Measurements from ENCODE around the gene TBCD.

The TBCD gene

DNA sequence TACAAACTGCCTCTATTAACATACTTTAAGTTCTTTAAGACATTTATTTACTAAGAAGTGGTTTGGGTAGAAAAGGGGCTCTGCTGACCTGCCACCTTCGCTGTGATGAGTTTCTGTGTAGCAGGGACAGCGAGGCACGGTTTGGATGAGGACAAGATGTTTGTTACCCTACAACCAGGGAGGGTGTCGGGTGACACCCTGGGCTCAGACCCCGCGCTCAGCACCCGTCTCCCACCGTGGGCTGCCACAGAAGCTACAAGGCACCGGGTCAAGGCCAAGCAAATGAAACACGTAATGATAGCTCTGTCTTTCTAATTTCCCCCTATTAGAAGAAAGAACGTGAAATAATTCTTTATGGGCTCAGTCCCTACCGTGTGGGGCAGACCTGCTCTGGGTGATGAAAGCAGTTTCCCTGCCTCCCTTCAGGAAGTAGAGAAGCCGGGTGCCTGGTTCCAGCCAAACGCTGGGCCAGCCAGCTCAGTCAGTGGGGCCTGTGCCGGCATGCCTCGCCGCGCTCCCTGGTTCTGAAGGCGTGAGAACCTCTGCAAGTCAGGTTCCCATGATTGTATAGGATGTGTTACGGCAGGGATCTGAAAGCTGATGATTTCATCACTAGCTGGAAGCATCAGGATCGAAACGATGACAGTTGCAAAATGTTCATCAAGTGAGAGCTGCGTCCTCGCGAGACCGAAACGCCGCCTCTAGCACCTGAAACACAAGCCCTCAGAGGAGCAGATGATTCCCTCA lies 84.1 kb downstream of the TBCD start:
- no peak for DNase-seq

DNA sequence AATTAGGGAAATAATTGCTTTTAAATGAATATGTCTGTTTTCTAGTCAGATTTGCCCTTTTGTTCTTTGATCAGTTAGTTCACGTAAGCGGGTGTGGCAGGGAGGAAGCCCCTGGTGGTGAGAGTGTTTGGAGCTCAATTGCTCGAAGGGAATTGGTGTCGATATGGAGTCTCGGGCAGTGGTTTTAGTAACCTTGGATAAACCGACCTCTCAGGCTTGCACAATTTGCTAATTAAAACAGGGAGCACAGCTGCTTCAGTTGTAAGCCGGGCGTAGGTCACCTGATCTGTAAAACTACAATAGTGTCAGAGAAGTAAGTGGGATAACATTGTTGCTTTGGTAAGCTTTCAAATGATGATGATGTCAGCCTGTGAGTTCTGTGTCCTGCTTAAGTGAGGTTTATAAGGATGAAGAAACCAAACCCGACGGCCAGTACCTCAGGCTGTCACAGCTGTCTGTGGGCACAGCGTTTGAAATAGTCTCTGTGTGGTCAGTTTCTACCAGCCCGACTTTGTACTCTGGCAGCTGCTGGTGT lies 85.0 kb downstream of the TBCD start:
- DNase-seq = no peak

DNA sequence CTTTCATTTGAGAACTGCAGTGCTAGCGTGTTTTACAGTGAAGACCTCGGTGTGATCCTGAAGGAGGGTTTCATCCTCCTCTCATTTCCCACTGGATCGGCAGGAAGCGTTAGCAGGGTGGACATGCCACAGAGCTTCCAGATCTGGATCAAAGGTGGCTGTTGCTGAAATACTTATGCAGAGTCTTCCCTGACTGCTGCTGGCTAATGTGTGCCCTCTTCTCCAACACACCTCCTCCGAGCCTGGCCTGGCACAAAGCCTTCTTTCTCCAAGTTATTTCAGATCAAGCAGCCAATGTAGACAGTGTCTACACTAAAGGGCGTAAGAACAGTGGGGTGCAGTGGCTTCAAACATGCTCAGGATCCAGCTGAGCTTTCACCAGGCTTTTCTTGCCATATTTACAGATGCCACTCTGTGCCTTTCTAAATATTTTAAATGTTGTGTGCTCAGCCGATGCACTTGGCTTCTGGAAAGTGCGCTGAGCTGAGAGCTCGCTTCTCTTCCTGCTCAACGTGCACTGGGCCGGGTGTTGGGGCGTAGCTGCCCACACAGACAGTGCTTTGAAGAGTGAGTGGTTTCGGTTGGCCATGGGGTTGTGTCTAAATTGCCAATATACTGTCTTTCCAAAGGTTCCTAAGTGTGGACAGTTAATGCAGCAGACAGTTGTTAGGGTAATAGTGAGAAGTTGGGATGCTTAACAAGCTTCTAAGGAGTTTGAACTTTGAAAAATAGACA lies 85.9 kb downstream of the TBCD start:
- no peak for DNase-seq

DNA sequence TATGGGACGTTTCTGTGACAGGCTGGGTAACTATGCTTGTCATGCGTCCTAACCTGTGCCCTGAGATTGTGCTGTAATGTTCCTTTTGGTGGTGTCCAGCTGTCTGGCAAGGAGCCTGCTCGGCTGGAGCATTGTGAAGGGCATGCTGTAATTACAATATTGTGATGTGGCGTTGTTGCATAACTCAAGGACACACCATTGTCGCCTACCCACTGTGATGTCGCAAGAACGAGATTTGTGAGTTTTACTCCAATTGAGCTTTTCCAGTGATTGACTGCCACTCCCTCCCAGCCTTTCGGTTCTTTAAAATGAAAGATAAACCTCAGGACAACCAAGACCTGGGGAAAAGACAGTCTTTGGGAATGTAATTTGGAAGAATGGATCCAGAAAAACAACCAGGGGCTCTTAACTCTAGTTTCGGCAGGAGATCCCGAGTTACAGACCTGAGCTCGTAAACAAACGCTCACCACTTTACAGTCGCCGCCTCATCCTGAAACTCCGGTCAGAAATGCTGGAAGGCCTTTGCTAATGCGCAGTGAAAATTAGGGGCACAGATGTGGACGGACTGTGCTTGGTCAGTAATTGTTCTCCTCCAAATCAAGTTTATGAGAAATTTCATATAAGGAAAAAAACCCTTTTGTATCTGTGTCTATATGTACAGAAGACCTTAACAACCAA lies 86.7 kb downstream of the TBCD start:
- no peak for DNase-seq

DNA sequence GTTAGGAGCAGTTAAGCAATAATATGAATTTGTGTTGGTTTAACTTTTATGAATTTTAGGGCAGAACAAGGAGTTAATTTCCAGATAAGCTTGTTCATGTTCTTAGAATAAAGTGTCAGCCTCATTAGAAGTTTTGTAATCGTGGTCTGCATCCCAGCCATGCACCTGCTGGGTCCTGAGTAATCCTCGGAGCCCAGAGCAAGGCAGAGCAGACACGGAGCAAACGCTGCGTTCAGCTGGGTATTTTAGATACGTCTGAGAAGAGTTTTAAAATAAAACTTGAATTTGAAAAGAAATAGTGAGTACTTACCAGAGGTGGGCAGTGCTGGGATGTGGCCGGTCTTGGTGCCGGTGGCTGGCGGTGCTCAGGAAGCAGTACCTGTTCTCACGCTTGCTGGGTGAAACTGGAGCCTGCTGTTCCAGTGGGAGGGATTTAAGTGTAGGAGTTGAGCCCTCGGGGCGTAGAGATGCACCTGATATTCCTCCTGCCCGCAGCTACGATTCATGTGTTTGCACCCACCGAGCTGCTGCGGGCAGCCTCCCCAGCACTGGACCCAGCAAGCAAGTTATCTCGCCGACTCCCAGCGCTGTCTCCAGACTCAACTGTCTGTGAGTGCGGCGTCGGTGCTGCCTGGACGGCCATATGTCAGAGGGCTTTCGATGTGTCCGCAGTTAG lies 87.9 kb downstream of the TBCD start, which contains the start of gene ZNF750:
Gene ZNF750, minus strand, starts transcription at position 406 of the 676 bp plus-strand sequence. CDS start 7,568 bp downstream, outside the sequence.
- DNase-seq = no peak

DNA sequence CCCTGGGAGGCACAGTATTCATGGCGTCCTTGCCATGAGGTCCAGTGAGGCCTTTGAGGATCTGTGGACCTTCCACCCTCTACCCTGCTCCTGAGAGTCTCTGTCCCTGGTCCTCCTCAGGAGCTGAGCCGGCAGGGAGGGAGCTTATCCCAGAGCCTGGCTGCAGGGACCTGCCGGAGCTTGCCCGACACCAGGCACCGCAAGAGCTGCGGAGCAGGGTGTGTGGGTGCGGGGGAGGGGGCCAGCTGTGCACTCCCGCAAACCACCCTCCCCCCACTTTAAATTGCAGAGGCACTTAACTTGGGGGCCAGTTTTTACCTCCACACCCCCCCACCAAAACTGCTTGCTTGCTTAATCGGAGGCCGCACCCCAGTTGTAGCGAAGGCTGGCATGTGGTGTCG lies 88.6 kb downstream of the TBCD start:
- DNase-seq = no peak

DNA sequence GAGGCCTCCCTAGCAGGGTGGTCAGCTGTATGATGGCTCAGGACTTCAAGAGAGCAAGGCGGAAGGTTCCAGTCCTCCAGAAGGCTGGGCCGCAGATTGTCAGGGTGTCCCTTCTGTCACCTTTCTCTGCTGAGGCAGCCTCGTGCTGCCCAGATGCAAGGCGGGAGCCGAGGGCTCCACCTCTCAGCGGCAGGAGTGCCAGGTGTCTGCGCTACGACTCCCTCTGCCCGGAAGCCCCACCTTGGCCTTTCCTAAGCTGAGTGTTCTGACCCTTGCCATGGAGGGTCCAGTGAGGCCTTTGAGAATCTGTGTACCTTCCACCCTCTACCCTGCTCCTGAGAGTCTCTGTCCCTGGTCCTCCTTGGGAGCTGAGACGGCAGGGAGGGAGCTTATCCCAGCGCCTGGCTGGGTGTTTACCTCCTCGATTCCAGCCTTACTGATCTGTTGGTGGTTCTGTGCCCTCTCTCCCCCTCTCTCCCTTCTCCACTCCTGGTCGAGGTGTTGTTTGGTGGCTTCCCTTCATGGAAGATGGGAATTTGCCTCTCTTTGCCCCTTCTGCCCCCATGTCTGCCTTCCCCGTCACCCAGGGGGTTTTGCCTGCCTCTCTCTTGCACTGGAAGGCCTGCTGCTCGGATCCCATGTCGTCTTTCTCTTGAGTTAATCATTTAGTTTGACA lies 90.2 kb downstream of the TBCD start:
- DNase-seq = no peak

DNA sequence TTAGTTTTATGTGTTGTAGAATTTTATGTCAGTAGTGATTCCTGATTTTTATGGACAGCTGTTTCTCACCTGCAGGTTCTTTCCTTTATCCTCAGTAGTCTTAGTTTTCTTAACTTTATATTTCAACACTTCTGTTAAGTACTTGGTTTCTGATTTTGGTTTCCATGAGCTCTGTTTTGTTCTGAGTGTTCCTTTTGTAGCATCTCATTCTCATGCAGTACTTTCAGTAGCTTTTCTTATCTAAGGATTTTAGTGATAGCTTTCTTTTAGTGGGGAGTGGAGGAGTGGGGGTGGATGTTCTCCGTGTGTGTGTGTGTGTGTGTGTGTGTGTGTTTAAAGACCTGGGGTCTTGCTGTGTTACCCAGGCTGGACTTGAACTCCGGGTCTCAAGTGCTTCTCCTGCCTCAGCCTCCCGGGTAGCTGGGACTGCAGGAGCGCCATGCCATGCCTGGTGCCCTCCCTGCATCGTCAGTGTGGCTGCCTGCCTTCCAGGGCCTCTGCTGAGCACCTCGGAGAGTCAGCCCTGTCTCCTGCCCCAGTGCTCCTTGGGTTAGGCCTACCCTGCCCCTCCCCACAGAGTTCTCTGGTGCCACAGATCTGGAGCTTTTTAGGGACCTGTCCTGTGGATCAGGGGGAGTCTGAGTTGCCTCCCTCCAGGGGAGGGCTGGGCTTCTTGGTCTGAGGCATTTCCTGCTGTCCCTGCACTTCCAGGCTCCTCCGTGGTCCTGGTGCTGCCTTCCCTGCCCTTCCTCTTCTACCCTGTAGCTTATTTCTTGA lies 92.2 kb downstream of the TBCD start:
- no peak for DNase-seq

DNA sequence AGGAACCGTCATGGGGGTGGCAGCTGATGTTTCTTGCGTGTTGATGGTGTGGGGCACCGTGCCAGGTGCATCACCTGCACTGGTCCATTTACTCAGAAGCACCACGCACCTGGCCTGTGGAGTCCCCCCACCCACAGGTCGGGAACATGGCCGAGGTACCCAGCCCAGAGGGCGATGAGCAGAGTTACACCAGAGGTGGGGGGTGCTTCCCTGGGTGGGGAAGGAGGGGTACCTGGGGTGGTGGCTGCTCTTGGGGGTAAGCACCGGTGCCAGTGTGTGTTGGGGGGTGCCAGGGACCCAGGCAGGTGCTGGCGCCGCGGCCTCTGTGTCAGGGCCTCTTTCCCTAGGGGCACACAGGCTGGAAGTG lies 92.9 kb downstream of the TBCD start:
- DNase-seq = no peak

DNA sequence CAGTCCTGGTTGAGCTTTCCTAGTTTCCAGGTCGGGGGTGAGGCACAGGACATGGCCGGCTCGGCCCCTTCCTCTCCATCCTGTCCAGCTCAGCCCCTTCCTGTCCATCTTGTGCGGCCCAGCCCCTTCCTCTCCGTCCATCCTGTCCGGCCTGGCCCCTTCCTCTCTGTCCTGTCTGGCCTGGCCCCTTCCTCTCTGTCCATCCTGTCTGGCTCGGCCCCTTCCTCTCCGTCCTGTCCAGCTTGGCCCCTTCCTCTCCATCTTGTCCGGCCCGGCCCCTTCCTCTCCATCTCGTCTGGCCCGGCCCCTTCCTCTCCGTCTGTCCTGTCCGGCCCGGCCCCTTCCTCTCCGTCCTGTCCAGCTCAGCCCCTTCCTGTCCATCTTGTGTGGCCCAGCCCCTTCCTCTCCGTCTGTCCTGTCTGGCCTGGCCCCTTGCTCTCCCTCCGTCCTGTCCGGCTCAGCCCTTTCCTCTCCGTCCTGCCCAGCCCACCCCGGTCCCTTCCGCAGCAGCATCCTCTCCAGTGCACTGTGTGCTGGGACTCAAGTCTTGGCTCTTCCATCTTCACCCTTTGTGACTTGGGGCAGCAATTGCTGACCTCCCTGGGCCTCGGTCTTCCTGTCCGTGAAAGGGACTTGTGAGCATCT lies 93.4 kb downstream of the TBCD start:
- DNase-seq = no peak

DNA sequence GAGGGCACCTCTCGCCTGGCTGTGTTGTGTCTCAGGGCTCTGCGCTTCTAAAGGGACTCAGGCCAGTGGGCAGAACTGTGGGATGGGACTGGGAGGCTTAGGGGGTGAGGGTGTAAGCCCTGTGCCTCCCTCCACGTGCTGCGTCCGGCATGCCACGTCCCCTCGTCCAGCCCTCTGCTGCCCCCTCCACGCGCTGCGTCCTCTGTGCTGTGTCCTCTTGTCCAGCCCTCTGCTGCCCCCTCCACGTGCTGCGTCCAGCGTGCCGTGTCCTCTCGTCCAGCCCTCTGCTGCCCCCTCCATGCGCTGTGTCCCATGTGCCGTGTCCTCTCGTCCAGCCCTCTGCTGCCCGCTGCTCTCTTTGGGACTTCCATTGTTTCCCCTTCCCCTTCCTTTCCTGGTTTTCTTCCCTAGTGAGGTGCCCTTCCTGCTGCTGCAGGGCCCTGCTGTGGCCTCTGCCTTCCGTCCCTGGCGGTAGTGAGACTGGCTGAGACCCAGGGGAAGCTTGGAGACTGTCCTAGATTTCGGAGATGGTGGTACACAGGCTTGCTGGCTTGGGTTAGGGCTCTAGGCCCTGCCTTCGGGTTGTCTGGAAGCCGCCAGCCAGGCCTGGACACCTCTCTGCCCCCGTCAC lies 94.3 kb downstream of the TBCD start:
- no peak for DNase-seq

DNA sequence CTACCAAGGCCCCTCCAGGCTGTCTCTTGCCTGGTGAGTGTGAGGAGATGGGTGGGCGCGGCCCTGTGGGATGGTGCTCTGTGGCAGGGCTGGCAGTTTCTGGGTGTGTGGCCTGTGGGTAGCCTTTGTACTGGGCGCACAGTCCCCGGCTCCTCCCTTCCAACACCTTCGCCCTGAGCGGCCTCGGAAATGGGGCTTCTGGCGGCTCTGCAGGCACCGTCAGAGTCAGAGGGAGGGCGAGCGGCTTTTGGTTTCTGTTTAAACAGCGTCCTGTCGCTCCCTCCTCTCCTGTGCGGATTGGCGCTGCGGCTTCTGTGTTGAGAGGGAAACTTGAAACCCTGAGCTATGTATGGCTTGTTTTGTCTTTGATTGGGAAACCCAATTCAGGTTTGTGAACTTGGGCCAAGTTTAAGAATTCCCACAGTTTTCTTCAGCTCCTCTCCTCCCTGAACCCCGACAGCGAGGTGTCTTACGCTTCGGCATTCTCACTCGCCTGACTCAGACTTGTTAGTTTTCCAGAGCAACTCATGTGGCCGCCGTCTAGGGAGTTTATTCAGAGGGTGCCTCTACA lies 96.2 kb downstream of the TBCD start:
- DNase-seq = peak; percentile 28

DNA sequence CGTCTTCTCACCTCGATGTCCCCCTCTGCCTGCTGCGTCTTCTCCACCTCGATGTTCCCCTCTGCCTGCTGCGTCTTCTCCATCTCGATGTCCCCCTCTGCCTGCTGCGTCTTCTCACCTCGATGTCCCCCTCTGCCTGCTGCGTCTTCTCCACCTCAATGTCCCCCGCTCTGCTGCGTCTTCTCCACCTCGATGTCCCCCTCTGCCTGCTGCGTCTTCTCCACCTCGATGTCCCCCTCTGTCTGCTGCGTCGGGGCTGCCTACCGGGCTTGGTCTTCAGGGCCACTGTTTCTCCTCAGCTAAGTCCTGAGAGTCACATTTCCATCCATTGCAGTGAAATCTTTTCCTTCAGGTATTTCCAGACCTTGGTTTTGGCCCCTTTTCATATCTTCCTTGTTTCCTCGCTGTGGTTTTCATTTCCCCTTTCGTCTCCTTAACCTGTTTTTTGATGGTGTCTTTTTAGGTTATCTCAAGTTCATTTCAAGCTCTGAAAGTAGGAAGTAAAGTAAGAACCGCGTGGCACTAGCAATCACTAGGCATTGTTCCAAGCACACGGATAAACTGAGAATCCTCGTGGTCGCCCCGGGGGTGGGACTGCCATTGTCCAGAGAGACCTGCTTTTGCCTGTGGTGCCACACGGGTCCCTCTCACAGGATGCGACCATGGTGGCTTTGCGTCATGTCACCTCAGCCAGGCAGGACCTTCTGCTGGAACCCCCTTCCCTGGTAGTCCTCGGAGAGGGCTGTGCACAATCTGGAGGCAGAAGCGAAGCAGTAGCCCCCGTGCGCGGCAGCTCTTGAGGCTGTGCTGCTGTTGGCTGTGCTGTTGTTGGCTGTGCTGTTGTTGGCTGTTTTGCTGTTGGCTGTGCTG lies 97.4 kb downstream of the TBCD start:
- no peak for DNase-seq

DNA sequence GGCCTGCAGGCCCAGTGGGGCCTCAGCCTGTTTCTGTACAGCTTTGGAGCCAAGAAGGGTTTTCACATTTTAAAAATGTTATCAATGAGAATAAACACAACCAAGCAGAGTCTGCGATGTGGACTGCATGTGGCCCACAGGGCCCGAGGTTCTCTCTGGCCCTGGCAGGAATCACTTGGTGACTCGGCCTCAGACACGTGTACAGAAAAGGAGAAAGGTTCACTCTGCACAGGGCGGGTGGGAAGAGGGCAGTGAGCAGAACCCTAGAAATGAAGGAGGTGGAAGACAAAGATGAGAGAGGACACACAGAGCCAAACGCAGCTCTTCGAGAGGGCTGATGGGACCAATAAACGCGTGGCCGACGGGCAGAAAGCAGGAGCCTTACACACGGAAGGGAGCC lies 99.5 kb downstream of the TBCD start:
- DNase-seq = no peak

DNA sequence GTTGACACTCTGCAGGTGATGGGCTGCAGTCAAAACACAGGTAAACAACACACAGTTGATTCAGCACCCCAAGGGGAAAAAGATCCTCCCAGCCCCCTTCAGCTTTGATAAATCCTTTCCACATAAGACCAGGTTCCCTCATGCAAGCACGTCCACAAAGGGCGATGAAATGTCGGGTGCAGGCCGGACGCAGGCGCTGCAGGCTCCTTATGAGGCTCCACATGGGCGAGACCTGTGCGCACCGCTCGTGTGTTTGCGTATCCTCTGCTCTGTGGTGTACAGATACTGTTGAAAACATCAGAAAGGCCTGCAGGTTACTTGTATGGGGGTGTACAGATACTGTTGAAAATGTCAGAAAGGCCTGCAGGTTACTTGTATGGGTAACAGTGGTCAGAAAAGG lies 102.4 kb downstream of the TBCD start:
- no peak for DNase-seq

DNA sequence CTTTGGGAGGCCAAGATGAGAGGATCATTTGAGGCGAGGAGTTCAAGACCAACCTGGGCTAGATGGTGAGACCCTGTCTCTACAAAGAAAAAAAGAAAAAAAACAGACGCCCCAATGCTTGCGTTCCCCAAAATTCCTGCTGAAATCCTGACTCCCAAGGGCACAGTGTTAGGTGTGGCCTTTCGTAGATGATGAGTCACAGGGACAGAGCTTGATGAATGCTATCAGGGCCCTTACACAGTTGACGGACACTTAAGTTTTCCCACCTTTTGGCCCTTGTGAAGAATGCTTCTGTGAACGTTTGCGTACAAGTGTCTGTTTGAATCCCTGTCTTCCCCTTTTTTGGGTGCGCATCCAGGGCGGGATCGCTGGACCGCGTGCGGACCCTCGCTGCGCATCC lies 104.5 kb downstream of the TBCD start:
- no peak for DNase-seq

DNA sequence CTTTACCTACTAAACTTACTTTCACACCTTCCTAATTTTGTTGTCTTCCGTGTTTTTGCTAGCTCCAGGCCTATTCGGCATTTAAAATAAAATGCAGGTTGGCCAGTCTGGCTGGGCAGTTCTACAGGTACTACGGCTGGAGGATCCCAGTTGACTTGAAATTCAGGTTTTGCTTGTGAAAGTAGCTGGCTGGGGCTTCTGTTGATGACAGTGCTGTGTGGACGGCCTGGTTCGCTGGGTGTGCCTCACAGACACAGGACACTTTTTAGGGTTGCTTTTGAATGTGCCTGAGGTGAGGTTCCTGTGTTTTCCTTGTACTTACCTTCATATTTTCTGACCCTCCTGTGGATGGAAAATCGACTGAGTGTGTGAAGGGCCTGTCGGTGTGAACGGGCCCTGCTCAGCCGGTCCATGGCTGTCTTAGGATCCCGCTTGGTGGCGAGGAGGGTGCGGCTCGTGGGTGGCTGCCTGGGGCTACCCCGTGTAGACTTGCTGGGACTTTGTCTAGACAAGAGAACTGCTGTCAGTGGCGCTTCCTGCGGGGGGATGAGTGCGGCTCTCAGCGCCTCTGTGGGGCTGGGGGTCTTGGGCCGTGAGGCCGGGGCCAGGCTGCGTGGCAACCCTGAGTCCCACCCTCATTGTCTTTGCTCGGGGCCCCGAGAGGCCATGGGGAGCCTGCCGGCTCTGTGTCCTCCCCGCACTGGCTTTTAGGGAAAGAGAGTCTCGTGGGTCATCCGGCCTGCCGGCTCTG lies 106.7 kb downstream of the TBCD start:
- no peak for DNase-seq

All from stimulated activated CD4-positive, alpha-beta T cell treated with anti-CD3 and anti-CD28 coated beads, Interleukin-4, amount 100 ng/mL, for 1 hour (primary cell).